HG02610 (cell line): ENCODE data around the gene RGS11.
"Not testable (repeated sequence)": the region's sequence is repeated elsewhere in the genome, so short reads cannot be mapped to it uniquely, and the experiment has no call there.

Experiments
- ATAC-seq: cut with Tn5 transposase; IDR thresholded peaks from one replicate; pipeline ENCODE4 v1.9.1; 2021; ENCODE audit warnings: mild to moderate bottlenecking, moderate library complexity; ENCODE audit not compliant: unreplicated experiment

The RGS11 gene

DNA sequence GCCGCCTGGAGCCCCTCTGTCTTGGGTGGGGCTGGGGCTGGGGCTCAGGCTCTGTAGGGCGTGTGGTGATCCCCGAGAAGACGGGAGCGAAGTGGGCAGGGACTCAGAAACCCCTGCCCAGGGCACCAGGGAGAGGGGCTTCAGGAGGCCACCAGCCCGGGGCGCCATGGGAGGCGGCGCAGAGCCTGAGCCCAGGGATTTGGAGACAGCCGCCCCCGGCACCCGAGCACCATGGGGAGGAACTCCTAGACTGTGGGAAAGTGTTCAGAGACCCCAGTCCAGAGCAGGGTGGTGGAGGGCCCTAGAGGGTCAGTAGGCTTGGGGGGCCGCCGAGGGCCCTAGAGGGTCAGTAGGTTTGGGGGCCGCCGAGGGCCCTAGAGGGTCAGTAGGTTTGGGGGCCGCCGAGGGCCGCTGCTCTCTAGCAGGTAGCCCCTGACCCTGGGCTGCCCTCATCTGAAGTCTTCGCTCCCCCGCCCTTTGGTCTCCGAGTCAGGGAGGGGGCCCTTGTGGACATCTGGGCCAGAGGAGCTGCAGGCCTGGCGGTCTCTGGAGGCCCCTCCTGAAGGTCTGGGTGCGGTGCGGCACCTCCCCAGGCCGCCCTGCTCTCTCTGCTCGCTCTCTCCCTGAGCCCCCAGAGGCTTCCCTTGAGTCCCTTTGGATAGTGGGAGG, 5.4 kb upstream of the RGS11 start:
- ATAC-seq: no peak

DNA sequence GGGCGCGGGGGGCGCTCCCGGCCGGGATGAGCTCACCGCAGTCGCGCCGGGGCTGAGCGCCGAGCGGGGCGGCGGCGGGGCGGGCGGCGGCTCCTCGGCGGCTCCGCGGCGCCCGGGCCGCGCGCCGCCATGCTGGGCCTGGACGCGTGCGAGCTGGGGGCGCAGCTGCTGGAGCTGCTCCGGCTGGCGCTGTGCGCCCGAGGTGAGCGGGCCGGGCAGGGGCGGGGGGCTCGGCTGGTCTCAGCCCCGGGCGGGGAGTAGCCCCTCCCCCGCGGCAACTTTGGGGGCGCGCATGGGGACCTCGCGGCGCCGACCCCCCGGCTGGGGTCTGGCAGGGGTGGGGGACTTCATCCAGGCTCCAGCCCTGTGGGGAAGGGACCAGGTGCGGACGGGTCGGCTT, 4.8 kb upstream of the RGS11 start, which contains the start of gene ARHGDIG:
Gene ARHGDIG (plus strand): TSS at position 40 of the 400 bp plus-strand sequence. CDS start 90 bp downstream, at position 130.
- ATAC-seq: no peak

DNA sequence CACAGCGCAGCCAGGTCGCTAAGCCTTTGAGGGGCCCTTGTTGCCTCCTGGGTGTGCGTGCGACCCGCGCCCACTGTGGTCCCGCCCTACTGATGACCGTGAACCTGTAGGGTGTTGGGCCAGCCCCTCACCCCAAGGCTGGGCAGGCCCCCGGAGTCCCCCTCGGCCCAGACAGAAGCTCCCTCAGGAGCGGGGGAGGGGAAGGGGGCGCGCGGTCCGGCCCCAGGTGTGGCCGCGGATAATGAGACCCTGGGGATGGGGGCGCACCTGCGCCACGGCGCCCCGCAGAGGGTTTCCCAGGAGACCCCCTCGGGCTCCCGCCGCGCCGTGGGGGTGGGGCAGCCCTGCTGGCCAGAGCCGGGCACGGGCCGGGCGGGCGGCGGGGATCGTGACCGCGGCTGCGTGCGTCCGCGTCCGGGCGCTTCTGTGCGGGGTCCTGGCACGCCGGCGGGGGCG, 4.3 kb upstream of the RGS11 start:
- no peak for ATAC-seq

DNA sequence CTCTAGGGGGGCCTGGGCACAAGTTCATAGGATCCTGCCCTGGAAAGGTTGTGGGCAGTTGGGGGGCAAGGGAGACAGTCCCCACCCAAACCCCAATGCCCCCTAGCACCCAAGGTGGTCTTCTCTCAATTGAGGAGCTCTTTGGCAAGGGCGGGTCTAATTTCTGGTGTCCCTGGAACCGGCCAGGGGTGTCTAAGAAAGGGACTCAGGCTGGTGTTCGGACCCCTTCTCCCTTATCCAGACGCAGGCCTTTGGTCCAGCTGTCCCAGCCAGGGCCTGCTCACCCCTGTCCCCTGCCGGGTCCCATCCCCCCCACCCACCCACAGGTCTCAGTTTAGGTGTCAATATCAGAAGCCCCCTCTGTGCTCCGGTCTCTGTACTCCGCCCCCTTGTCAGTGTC, 3.8 kb upstream of the RGS11 start:
- ATAC-seq: no peak

DNA sequence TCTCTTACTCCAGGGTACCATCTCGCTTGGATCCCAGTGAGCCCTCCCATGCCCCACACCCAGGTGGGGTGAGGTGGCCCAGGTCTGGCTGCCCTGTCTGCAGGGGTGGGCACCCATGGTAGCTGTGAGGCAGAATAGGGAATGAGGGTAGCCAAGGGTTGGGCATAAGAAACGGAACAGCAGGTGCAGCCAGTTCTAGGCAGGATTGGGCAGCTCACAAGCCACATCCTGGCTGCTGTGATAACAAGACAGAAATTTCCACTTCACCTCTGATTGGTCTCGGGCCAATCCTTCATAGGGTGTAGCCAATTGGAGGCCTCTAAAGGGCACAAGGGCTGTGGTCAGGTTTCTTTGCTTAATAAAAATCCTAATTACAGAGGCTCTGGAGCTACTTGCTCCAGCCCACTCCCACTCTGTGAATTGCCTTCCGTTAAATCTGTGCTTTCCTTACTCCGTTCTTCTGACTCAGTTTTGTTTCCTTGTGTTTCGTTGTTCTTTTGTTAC, 3.2 kb upstream of the RGS11 start:
- no peak for ATAC-seq

DNA sequence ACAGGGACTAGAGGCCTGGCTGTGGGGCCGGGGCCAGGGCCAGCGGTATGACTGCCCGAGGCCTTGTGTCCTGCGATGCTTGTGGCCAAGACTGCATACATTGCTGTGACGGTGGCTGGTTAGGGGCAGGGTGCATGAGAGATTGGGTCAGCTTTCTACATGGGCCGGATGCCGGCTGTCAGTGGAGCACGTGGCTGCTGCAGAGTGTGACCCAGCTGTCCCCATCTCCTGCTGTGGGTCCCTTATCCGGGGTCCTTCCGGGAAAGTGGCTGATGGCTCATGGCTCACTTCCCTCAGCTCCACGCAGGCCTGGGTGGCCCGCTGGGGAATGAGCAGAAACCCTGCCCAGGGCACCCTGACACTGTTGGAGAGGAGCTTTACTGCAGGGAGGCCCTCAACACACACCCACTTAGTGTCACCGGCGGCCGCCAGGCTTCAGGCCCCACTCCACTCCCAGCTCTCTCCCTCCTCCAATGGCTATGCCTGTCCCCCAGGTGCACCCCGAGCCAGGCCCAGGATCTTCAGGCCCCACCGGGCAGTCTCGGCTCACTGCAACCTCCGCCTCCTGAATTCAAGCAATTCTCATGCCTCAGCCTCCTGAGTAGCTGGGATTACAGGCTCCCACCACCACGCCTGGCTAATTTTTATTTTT, 808 bp upstream of the RGS11 start:
- no peak for ATAC-seq

DNA sequence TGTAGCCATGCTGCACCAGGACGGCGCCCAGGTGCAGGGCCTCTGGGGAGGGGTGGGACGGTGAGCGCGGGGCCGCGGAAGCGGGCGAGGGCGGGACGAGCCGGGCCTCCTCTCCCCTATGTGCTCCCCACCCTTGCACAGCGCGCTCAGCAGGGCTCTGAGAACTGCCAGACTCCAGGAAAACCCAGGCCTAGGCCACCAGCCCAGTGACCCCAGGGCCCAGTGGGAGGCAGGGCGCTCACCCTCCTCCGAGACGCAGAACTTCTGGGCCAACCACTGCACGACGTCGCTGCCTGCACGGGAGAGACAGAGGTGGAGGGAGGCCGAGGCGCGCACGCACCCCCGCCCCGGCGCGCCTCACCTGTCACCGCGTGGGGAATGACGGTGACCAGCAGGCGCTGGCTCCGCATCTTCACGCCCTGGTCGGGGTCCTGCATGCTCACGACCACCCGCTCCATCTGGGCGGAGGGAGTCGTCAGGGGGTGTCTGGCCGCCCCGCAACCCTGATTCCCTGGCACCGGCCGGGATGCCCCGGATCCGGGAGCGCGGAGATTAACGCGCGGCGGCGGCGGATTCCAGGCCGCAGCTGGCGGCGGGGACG, 603 bp downstream of the RGS11 start:
- no peak for ATAC-seq

DNA sequence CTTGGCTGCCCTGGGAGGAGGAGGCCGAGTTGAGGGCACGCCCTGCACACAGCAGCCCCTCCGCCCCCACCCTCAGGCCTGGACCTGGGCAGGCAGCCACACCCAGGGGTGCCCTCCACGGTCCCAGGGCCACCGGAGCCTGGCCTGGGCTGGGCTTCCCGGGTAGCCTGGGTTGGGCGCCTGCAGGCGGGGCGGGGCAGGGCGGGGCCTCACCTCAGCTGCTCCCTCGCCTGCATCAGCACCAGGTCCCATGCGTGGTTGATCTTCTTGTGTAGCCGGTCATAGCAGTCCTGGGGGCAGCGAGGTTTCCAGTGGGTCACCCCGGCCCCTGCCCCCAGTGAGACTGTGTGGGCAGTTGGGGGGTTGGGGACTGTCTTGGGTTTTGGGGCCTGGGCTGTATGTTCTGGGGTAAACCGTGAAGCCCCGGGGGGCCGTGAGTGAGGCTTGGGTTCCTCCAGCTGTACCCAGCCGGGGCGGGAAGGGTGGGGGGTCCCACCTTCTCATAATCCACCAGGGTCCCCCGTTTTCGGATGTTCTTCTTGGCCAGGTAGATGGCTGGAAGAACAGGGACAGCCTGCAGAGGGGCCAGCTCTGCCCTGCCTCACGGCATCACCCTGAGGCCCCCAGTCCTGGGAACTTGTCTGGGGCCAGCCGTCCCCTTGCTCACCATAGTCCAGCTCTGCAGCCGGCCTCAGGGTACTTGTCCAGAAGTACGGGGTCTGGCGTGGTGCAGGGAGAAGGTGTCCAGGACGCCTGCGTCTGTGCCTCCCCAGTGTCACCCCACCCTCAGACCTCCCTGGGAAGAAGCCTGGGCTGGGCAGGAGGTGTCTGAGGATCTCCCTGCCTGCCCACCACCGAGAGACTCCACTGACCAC, 2.0 kb downstream of the RGS11 start:
- ATAC-seq: no peak

DNA sequence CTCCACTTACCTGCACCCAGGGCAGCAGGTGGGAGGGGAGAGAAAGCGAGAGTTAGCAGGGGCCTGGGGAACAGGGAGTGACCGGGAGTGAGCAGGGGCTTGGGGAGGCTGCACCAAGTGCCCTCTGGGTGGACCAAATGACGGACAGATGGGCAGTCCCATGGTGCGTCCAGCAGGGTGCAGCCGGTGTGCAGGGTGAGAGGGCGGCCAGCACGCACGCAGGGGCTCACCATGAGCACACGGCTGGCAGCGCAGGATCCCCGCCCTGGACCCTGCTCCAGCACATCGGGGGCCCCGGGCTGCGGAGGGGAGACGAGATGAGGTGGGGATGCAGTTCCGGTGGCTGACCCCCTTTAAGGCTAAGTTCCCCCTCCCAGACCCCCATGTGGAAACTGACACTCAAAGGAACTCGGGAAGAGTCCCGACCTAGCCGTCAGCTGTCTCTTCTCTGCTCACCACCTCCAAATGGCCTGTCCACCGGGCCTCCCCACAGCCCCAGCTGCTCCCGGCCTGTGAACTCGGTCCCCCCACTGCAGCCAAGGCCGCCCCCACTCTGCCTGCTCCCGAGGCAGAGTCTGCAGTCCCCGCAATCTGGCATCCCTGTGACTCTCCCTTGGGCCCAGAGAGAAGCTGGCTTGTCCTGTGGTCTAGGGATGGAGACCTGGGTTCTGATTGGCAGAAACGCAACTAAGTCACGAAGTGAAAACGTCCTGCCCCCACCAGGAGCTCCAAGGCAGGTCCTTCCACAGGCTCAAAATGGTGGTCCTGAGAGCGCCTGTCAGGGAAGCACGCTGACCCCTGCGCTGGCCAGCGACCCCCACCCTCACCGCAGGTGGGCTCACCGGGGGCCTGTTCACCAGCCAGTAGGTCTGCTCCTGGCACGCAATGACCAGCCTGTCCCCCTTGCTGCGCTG, 2.9 kb downstream of the RGS11 start:
- no peak for ATAC-seq

DNA sequence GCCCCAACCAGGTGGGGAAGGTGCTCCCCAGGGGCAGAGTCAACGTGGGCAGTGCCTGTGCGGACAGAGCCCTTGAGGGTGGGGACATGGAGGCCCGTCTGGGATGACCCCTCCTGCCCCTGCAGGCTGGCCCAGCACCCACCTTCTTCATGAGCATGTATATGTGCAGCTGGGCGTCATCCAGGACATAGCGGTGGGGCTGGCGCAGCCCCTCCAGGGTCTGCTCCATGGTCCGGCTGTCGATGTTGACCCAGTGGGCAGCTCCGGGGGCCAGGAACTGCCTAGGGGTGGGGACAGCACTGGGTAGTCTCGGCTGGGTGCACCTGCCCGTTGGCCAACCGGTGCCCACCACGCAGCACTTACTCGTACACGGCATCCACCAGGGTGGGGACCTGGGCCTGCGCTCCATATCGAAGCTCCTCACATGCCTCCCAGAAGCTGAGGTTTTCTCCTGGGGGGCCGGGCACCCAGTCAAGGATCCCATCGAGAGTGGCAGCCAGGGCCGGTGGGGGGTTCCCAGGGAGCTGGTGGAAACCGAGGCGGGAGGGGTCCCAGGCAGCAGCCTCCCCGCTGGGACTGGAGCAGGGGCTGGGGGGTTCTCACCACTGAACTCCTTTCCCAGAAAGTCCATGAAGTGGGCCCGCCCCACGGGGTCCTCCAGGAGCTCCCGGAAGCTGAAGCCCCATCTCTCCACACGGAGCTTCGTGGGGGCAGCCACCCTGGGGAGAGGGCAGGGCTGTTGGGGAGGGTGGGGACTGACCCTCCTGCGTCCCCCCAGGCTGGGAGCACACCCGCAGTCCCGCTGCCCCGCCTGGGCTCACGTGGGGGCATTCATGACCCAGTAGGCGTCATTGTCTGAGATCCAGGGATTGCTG, 5.1 kb downstream of the RGS11 start:
- no peak for ATAC-seq

DNA sequence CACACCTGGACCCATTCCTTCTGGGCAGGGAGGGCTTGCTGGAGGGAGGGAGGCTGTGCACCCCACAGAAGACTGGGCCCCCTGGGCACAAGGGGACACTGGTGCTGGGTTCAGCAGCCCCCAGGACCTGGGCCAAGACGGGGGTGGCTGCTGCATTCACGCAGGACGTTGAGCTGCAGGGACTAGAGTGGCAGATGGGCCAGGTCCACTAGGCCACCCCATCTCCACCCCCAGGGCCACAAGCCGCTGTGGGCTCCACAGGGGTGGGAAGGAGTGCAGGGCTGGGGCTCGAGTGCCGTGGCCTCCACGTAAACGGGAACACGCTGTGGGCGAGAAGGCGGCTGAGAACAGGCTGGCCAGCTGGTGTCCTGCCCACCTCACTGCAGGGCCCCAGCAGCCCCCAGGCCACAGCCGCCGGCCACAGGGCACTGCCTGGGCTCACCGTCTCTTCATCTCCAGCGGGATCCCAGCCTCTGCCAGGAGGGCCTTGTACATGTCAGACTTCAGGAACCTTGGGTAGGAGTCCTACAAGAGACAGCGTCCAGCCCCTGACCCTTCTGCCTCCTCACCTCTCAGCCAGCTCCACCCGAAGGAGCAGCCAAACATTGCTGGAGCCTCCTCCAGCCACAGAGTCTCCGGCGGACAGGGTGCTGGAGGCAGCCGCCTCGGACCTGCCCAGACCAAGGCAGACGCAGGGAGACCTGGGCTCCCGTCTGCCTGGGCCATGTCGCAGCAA, 6.5 kb downstream of the RGS11 start:
- ATAC-seq: no peak

DNA sequence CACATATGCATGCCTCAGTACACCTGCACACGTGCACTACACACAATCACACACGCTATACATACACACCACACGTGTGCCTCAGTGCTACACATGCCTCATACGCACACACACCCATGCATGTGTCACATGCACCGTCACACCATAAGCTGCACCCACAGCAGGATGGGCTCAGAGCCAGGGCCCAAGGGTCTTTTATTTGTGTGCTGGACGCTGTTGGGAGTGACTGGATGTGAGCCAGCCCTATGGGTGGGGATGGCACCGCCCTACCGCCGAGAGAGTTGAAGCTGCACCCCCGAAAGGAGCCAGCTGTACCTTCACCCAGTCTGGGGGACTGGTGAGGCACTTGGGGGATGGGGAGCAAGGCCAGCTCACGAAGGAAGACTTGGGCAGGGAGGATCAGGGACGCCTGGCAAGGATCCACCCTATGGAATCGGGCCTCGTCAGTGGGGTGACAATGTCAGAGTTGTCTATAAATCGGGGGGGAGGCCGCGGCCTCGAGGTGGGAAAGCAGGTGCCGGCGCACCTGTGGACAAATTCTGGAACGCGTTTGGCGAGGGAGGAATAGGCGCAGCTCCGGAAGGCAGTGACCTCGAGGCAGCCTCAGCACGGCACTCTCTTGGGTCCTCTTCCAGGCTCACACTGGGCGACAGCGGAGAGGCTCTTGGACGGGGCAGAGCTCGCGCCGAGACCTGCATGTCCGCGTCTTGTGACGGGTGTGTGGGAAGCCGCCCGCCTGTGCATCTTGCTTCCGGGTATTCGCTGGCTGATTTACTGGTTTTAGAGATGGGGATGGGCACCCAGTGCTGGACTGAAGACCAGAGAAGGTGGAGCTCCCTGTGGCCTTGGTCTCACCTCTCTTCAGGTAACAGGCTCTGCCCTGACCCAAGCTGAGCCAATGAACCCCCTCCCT, 7.3 kb downstream of the RGS11 start:
- ATAC-seq: no peak

DNA sequence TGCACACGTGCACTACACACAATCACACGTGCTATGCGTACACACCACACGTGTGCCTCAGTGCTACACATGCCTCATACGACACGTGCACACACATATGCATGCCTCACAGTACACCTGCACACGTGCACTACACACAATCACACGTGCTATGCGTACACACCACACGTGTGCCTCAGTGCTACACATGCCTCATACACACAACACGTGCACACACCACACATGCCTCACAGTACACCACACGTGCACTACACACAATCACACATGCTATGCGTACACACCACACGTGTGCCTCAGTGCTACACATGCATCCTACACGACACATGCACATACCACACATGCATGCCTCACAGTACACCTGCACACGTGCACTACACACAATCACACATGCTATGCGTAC, 8.2 kb downstream of the RGS11 start:
- ATAC-seq: not testable (repeated sequence)

DNA sequence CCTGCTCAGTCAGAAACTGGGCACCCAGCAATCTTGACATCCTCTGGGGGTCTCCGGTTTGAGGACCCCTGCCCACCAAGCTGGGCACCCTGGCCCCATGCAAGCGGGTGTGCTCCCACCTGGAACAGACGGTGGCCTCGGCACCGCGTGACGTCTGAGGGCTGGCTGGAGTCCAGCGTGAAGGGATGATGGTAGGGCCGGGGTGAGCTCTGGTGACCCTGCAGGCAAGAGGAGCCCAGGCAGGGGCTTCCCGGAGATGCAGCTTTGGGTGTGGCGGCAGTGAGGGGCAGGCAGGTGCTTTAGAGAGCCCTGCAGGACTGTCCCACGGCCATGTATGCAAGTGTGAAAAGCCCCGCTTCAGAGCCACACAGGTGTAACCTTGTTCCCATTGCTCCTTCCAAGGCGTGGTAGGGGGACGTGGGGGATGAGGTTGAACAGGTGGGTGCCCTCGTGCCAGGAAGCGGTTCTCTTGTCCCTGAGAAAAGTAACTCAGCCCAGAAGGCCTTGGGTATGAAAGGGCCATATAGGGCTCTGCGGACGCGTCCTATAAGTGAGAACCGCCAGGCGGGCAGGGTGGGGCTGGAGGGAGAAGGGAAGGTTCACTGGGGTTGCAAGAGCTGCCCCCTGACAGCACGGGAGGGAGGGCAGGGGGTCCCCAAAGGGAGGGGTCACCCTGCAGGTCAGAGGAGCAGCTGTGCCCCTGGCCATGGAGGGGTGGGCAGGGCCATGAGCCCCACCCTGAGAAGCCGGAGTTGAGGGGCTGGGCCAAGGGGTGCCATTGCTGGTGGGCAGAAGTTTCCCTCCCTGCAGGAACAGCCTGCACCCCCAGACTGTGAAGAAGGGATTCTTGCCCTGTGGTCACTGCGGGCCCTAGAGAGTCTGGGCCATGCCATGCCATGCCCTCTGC, 9.2 kb downstream of the RGS11 start:
- no peak for ATAC-seq

DNA sequence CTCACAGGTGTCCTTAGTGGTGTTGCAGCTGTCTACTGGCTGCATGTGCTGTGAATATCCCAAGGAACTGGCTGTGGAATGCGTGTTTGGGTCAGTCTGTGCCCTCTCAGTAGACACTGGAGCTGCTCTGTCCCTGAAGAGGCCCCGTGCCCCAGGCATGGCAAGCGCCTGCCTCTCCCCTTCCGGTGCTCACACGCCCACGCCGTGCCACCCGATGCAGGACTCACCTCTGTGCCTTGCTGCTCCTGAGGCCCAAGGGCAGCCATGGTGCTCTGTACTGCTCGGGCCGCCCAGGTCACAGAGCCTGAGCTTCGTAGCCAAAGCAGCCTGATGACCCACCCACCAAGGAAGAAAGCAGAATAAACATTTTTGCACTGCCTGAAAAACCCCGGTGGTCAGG, 10.0 kb downstream of the RGS11 start:
- ATAC-seq: no peak

DNA sequence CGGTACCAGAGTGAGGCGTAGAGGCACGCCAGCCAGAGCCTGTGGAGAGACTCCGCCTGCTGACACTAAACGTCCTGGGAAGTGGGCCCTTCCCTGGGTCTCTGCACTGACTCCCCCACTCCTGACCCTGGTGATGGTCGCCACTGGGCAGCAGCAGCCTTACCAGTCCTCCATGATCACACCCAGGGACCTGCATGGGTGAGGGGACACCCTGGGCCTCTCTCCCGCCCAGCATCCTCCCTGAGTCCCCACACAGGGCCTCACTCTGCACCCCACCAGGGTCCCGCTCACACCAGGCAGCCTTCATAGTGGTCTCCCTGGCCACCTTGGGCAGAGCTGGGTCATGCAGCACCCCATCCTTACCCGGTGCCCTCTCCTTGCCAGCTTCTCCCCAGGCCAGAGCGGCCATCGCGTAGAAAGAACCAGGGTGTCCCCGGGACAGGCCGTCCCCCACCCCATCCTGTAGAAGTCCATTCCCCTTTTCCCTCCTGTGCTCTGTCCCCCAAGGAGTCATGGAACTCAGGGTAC, 10.7 kb downstream of the RGS11 start:
- no peak for ATAC-seq
